ENCODE measurements around the gene ADGRL2.

Gene ADGRL2

GRCh38 chr1:82000221-82000620 is 199.5 kb downstream of the ADGRL2 start:
- no peak for DNase-seq

- DNase-seq = no peak
These were observed 200.6 kb downstream of the ADGRL2 start for GRCh38 chr1:82001345-82001744.

- no peak for DNase-seq
These were observed 207.1 kb downstream of the ADGRL2 start for GRCh38 chr1:82007804-82008203.

GRCh38 chr1:82013702-82014101 is 213.0 kb downstream of the ADGRL2 start:
- DNase-seq = no peak

- no peak for DNase-seq
These were observed 214.7 kb downstream of the ADGRL2 start for GRCh38 chr1:82015444-82015843.

GRCh38 chr1:82018319-82018718 is 217.6 kb downstream of the ADGRL2 start:
- DNase-seq = no peak

GRCh38 chr1:82019508-82019907 is 218.8 kb downstream of the ADGRL2 start:
- no peak for DNase-seq

- no peak for DNase-seq
These were observed 230.1 kb downstream of the ADGRL2 start for GRCh38 chr1:82030830-82031229.

GRCh38 chr1:82032068-82032467 is 231.3 kb downstream of the ADGRL2 start:
- DNase-seq = no peak

GRCh38 chr1:82034812-82035211 is 234.1 kb downstream of the ADGRL2 start:
- DNase-seq = no peak

All from hippocampal formation (tissue), 2 donors.